ENCODE results near the gene LOXHD1.

Gene LOXHD1

GRCh38 chr18:46624127-46624526 is 32.9 kb downstream of the LOXHD1 start:
- no peak for DNase-seq

GRCh38 chr18:46623541-46623940 is 33.5 kb downstream of the LOXHD1 start:
- no peak for DNase-seq

- no peak for DNase-seq
Observed at GRCh38 chr18:46622999-46623398, 34.0 kb downstream of the LOXHD1 start.

- DNase-seq, result no peak
Observed at GRCh38 chr18:46622451-46622850, 34.6 kb downstream of the LOXHD1 start.

GRCh38 chr18:46621871-46622270 is 35.1 kb downstream of the LOXHD1 start:
- no peak for DNase-seq

- no peak for DNase-seq
Observed at GRCh38 chr18:46621111-46621766, 35.8 kb downstream of the LOXHD1 start.

GRCh38 chr18:46619559-46619958 is 37.5 kb downstream of the LOXHD1 start:
- DNase-seq, result no peak

GRCh38 chr18:46615720-46616119 is 41.3 kb downstream of the LOXHD1 start:
- DNase-seq, result no peak

GRCh38 chr18:46609048-46609447 is 48.0 kb downstream of the LOXHD1 start:
- no peak for DNase-seq

- no peak for DNase-seq
Observed at GRCh38 chr18:46607926-46608325, 49.1 kb downstream of the LOXHD1 start.

- no peak for DNase-seq
Observed at GRCh38 chr18:46601141-46601805, 55.7 kb downstream of the LOXHD1 start.

- no peak for DNase-seq
Observed at GRCh38 chr18:46596119-46596518, 60.9 kb downstream of the LOXHD1 start.

- no peak for DNase-seq
Observed at GRCh38 chr18:46591783-46592391, 65.1 kb downstream of the LOXHD1 start.

- no peak for DNase-seq
Observed at GRCh38 chr18:46590103-46590502, 66.9 kb downstream of the LOXHD1 start.

- no peak for DNase-seq
Observed at GRCh38 chr18:46588971-46589660, 67.9 kb downstream of the LOXHD1 start.

GRCh38 chr18:46587600-46587999 is 69.4 kb downstream of the LOXHD1 start:
- DNase-seq, result no peak

- DNase-seq, result no peak
Observed at GRCh38 chr18:46583711-46584110, 73.3 kb downstream of the LOXHD1 start.

- no peak for DNase-seq
Observed at GRCh38 chr18:46581648-46582047, 75.4 kb downstream of the LOXHD1 start.

GRCh38 chr18:46578987-46579386 is 78.0 kb downstream of the LOXHD1 start:
- no peak for DNase-seq

GRCh38 chr18:46577546-46577945 is 79.5 kb downstream of the LOXHD1 start:
- DNase-seq, result no peak

- no peak for DNase-seq
Observed at GRCh38 chr18:46575851-46576250, 81.2 kb downstream of the LOXHD1 start.

GRCh38 chr18:46574743-46575115 is 82.3 kb downstream of the LOXHD1 start:
- DNase-seq, result no peak

- DNase-seq, result no peak
Observed at GRCh38 chr18:46574000-46574742, 82.8 kb downstream of the LOXHD1 start.

All from effector CD4-positive, alpha-beta T cell (primary cell).